Hematopoietic multipotent progenitor cell treated with erythropoietin and hydrocortisone succinate and interleukin-3 and kit ligand, for 17 days (in vitro differentiated cells): ENCODE measurements around the gene SOX13.
"Not testable (repeated sequence)": the region's sequence is repeated elsewhere in the genome, so short reads cannot be mapped to it uniquely, and the experiment has no call there.

Experiments used
- DNase-seq: peaks from one replicate; pipeline ENCODE4 v3.0.0-alpha.2; 2015; ENCODE audit warnings: low spot score

Gene SOX13

DNA sequence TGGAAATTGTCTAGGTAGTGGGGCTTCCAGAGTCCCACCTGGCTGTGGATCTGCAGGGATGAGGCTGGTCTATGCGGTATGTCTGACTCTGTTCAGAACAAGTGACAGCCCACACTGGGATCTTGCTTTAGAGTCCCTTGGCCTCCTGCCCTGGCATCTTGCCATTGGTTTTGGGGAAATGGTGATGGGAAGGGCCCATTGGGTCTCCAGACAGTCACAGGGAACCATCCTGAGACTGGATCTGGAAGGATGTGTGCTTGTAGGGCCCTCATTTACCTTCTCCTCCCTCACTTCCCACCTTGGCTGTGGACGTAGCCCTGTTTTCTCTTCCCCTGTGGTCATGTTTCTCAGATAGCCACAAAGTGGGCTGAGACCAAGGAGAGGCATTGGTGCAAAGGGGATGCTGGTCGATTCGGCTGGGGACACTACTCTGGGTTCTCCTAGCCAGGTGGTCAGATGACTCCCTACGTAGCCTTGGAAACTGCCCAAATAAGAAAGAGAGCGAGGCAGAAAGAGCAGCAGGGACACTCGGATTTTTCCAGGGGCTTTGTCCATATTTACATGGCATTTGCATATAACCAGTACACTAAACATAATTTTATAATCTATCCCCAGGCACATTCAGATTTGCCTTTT is 15.1 kb downstream of the SOX13 start:
- DNase-seq = no peak

GRCh38 chr1:204088596-204088995 is 15.7 kb downstream of the SOX13 start:
- DNase-seq = no peak

- no peak for DNase-seq
Measured at GRCh38 chr1:204089044-204089751, 16.3 kb downstream of the SOX13 start.

- not testable (repeated sequence) for DNase-seq
Measured at GRCh38 chr1:204090132-204090531, 17.2 kb downstream of the SOX13 start.

- no peak for DNase-seq
Measured at GRCh38 chr1:204091066-204091465, 18.2 kb downstream of the SOX13 start.

GRCh38 chr1:204091787-204092312 is 18.9 kb downstream of the SOX13 start:
- no peak for DNase-seq

DNA sequence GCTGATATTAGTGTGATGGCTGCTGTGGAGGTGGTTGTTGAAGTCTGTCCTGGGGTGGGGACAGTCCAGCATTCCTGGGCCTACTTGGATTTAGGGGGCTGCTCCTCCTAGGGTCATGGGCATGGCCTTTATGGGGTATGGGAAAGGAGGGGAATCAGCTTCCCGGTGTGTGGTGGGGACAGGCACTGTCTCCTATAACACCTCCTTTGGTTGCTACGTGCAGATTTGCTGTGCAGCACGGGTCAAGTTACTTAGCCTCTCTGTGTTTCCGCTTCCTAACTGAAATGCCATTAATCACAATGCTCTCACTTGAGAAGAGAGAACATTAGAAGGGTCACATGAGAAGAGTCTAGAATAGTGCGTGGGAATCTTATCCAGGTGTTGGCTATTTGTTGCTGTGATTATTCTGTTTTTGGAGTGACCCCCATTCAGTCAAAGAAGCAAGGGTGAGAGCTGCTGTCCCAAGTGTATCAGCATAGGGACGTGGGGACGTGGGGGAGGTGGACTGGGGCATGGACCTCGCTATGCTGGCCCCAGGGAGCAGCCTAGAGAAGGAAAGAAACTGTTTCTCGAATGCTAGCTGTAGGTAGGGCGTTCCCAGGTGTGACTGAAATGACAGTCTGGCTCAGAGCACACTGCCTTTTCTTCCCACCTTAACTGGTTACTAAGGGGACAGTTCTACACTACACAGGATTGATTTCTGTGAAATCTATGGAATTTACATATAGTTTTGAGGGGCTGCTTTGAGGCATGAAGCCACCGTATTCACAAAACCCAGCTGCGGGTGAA is 19.9 kb downstream of the SOX13 start:
- no peak for DNase-seq

- no peak for DNase-seq
Measured at GRCh38 chr1:204093421-204093717, 20.5 kb downstream of the SOX13 start.

DNA sequence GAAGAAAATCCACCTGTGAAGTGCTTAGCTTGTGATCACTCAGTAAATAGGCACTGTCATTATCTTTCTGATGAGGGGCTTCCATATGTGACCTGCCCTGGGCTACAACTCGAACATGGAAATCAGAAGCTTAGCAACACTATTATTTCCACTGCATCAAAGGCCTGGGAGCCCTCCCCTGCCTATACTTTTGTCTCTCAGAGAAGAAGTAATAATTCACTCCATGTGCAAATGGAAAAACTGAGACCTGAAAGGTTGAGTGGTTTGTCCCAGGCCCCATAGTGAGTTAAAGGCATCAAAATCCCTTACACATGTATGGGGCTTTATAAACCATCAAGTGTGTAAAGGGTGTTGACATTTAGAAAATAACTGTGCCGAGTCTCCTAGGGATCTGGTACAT is 20.9 kb downstream of the SOX13 start:
- no peak for DNase-seq

DNA sequence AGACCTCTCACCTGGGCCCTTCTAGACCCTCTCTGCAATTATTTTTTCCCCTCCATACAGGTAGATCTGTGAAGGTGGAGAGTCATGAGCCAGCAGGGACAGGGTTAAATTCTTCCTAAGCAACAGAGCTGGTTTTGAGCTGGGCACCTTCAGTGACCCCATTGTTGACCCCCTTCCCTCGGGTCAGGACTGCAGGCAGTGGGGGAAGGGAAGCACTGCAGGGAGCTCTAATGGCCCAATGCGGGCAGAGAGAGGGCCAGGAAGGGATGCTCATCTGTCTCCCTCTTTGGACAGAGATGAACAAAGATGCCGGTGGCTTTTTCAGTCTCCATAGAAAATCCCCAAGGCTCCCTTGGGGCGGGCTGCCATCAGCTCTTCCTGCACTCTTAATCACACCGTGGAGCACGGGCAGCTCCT is 21.4 kb downstream of the SOX13 start:
- no peak for DNase-seq

DNA sequence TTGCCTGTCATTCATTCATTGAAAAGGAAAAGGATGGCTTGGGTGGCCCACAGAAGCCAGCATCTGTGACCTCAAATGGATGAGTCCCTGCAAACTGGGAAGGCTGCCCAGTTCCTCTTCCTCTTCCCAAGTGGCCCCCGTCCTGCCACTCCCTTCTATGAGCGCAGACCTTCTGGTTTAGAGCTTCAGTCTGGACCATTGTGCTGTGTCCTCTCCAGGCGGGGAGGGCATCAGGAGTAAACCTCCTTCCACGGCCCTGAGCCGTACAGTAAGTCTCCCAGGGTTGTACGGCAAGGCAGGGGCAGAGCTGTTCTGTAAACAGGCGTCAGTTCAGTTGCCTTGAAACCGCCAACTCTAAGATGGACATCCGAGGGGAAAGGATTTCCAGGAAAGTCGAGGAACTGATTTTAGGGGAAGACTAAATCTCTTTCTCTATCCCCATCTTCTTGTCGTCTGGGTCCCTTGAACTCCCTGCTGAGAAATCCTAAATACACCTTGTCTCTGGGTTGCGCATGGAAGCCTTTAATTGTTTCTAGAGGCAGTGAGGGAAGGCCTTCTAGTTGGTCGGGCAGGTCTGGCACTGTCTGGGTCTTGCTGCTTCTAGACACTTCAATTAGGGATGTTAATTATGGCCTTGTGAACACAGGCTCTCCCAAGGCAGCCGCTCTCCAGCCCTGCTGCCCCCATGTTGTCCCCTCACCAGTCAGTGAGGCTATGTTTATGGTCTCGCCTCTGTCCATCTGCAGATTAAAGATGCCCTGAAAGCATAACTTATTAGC is 22.1 kb downstream of the SOX13 start:
- no peak for DNase-seq

DNA sequence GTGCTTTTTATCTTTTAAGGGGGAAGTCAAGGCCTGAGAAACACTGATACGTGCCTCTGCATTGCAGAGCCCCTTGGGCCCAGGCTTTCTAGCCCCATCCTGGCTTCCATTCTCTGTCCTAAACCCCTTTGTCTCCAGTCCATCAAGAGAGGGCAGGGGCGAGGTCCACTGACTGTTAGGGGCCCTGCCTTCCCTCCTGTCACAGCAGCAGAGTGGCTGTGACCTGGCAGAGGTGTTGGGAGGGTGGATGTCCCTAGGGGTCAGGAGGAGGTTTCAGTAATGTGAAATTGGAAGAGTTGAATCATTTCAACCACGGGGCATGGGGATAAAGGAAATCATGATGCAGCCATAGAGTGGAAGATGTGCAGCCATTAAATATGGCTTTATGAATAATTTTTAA is 24.0 kb downstream of the SOX13 start:
- no peak for DNase-seq

DNA sequence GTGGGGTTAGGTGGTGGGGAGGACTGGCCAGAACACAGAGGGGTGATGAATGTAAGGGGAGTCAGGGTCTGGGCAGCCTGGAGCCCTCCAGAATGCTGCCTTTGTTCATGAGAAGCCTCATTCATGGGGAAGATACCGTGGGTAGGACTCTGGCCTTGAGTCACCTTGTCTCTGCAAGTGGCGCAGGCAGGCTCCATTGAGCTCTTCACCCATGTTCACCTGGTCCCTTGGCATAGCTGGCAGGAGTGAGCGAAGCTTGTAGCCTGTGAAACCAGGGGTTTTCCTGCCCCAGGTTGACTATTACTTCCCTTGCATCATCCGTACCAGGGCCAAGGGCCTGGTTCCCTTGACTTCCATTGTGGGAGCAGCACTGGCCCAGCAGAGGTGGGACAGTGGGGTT is 25.8 kb downstream of the SOX13 start:
- DNase-seq = no peak

DNA sequence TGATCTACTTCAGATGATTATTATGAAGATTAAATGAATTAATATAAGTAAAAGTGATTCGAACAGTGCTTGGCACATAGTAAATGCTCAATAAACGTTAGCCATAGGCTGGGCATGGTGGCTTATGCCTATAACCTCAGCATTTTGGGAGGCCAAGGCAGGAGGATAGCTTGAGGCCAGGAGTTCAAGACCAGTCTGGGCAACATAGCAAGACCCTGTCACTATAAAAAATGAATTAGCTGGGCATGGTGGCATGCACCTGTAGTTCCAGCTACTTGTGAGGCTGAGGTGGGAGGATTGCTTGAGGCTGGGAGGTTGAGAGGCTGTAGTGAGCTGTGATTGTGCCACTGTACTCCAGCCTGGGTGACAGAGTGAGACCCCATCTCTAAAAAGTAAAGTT is 26.8 kb downstream of the SOX13 start:
- not testable (repeated sequence) for DNase-seq

GRCh38 chr1:204102029-204102611 is 29.2 kb downstream of the SOX13 start:
- DNase-seq = no peak

DNA sequence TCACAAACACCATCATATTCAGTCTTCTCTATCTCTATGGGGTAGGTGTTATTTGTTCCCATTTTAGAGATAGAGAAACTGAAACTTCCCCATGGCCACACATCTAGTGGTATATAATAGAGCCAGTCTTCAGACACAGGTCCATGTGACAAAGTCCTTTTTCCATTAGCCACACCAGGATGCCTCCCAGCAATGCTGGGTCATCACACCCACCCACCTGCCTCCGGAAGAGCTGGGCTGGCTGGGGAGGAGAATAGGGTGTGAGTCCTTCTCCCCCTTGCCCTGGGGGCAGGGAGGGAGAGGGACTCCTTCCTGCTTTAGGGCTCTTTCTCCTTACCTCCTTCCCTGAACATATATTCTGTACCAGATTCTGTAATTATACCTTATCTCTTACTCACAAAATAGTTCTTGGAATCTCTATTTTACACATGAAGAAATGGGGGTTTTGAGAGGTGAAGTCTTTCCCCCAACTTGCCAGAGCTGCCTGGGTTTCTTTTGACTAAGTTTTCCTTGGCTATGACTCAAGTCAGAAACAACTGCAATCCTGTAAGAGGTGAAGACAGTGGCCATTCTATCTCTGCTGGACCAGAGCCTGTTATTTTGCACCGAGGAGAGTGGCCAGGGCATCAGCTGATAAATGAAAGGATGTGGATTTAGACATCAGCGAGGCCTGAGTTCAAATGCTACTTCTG is 30.0 kb downstream of the SOX13 start:
- no peak for DNase-seq

- DNase-seq = no peak
Measured at GRCh38 chr1:204103431-204103741, 30.5 kb downstream of the SOX13 start.

DNA sequence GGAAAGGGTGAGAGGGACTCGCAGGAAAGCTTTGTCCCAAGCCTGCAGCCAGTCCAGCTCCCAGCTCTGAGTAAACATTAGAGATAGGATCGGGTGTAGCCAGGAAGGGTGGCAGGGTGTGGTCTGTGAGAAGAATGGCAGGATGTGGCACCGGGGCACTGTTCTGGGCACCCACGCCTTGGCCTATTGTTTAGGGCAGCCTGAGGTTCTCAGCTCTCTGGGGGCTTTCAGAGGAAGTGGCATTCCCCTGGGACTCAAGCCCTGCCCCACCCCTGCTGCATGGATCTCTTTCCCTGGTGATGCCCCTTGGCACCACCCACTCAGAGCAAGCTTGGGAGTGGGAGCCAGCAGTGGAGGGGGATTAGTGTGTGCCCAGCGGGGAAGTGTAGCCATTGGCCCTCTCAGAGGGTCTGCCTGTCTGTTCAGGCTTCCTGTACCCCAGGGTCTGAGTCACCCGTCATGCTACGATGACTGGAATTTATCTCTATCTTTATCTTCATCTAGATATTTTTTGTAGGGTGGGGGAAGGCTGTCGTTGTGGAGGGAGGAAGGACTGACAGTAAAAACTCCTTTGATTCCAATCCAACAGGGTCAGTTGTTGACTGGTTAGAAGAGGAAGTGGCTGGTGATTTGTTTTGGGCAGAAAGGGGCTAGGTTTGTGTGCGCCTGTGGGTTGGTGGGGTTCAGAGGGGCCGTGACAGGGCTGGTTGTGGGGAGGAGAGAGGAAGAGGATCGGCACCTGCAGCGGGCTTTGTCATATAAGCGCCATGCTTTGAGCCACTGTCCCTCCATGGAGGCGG is 31.6 kb downstream of the SOX13 start:
- DNase-seq = no peak

DNA sequence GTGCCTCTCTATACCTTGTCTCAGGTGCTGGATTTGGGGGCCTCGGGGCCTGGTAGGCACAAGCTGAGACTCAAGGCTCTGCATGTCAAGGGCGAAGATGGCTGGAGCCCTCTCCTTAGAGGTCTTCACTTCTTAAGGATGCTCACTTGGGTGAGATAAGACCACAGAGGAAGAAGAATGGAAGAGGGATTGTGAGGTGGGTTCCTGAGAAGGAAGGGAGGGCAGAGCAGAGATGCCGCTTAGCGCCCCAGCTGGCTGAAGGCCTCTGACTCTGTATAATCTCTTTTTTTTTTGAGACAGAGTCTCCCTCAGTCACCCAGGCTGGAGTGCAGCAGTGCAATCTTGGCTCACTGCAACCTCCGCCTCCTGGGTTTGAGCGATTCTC is 32.2 kb downstream of the SOX13 start:
- no peak for DNase-seq

DNA sequence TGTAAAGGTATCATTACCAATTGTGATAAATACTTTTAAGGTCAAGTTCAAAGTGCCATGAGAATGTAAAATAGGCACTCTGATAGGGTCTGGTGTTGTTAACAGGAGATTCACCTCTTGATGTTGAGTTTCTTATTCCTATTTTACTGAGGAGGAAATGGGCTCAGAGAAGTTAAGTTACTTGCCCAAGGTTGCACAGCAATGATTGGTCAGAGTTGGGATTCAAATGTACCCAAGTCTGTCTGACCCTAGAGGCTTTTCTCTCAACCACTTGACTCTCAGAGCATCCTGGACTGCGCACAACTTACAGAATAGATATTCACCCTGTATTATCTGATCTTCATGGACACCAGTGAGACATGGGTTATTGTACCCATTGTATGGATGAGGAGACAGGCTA is 33.9 kb downstream of the SOX13 start:
- no peak for DNase-seq

DNA sequence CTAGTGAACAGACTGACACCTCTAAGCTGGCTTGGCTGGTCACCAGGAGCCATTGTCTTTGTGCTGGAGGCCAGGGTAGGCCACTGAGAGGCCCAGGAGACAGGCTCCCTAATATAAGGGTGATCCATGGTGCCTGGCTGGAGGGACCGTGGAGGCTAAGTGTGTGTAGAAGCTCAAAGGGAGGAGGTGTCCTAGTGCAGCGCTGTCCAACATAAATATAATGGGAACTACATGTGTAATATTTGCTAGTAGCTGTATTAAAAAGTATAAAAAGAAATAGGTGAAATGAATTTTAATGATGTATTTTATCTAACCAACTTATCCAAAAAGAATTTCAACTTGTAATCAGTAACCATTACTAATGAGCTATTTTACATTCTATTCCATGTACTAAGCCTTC is 35.0 kb downstream of the SOX13 start:
- no peak for DNase-seq
